Measurements from ENCODE around the gene IRF2.
"Not testable (repeated sequence)": the region's sequence is repeated elsewhere in the genome, so short reads cannot be mapped to it uniquely, and the experiment has no call there.

Gene IRF2

GRCh38 chr4:184347251-184348239 lies 126.8 kb downstream of the IRF2 start:
- DNase-seq (ENCODE audit: low read depth in 2 of 2): no peak

GRCh38 chr4:184346682-184347081 lies 127.7 kb downstream of the IRF2 start:
- no peak for DNase-seq (ENCODE audit: low read depth in 2 of 2)

GRCh38 chr4:184346273-184346672 lies 128.1 kb downstream of the IRF2 start:
- DNase-seq (ENCODE audit: low read depth in 2 of 2): not testable (repeated sequence)

- DNase-seq (ENCODE audit: low read depth in 2 of 2): no peak
These were observed 128.8 kb downstream of the IRF2 start for GRCh38 chr4:184345573-184345922.

- DNase-seq (ENCODE audit: low read depth in 2 of 2): no peak
These were observed 129.3 kb downstream of the IRF2 start for GRCh38 chr4:184344899-184345572.

GRCh38 chr4:184344435-184344834 lies 129.9 kb downstream of the IRF2 start:
- no peak for DNase-seq (ENCODE audit: low read depth in 2 of 2)

- no peak for DNase-seq (ENCODE audit: low read depth in 2 of 2)
These were observed 130.7 kb downstream of the IRF2 start for GRCh38 chr4:184343502-184344177.

GRCh38 chr4:184342857-184343237 lies 131.5 kb downstream of the IRF2 start:
- DNase-seq (ENCODE audit: low read depth in 2 of 2): not testable (repeated sequence)

GRCh38 chr4:184342167-184342856 lies 132.0 kb downstream of the IRF2 start:
- no peak for DNase-seq (ENCODE audit: low read depth in 2 of 2)

GRCh38 chr4:184339398-184340193 lies 134.8 kb downstream of the IRF2 start:
- not testable (repeated sequence) for DNase-seq (ENCODE audit: low read depth in 2 of 2)

GRCh38 chr4:184337907-184338306 lies 136.4 kb downstream of the IRF2 start:
- no peak for DNase-seq (ENCODE audit: low read depth in 2 of 2)

Data from fibroblast of skin of left biceps (primary cell).